ENCODE results near the gene SEZ6.

The SEZ6 gene

DNA sequence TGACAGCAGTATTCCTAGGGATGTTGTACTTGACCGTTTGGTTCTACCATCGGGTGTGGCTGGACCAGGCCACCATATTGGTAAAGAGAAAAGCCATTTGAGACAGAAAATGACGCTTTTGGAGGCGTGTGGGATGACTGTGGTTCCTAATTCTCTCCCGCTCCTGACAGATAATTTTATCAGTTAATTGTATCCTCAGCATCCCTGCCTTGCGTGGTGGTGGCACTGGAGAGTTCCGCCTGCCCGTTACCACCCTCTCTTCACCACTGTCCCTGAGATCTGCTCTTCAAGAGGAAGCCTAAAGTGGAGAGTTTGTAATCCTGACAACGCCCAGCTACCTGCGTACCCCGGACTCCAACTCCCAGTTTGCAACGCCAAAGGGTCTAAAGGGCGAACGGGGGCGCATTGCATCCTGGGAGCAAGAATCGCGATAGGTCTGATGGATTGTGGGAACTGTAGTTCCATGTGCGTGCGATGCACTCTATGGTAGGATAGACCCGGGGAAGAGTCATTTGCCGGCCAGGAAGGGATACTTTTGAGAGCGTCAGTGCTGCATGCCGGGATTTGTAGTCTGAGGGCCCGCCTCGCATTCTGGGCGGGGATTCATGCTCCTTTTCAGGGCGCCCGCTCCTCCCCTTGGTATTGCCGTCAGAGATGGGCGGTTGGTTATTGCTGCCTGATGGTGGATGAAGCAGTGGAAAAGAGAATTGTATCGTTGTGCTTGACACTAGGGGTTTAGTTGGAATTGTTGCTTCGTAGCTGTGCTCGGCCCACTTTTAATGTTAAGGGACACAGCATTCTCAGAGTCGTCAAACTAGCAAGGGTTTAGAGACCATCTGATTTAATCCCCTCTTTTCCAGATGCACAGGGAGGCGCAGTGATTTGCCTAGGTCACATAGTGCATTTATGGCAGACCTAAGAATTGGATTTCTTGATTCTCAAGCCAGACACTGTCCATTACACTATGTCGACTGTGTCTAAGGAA is 53.5 kb downstream of the SEZ6 start (continued):
- TF ChIP-seq, protein P1, sequence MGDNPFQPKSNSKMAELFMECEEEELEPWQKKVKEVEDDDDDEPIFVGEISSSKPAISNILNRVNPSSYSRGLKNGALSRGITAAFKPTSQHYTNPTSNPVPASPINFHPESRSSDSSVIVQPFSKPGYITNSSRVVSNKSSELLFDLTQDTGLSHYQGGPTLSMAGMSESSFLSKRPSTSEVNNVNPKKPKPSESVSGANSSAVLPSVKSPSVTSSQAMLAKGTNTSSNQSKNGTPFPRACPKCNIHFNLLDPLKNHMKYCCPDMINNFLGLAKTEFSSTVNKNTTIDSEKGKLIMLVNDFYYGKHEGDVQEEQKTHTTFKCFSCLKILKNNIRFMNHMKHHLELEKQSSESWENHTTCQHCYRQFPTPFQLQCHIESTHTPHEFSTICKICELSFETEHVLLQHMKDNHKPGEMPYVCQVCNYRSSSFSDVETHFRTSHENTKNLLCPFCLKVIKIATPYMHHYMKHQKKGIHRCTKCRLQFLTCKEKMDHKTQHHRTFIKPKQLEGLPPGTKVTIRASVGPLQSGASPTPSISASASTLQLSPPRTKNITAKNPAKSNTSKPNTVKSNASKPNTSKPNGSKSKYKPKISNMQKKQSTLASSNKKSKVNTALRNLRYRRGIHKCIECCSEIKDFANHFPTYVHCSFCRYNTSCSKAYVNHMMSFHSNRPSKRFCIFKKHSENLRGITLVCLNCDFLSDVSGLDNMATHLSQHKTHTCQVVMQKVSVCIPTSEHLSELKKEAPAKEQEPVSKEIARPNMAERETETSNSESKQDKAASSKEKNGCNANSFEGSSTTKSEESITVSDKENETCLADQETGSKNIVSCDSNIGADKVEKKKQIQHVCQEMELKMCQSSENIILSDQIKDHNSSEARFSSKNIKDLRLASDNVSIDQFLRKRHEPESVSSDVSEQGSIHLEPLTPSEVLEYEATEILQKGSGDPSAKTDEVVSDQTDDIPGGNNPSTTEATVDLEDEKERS (tag by site-specific recombination; IDR thresholded peaks at IDR 0.05): peak; percentile 86; the same call in 1 of the 2 replicates
- TF ChIP-seq ZEB2 (tag by site-specific recombination; IDR thresholded peaks at IDR 0.05) (peak; percentile 88), ZNF76 (tag by site-specific recombination; IDR thresholded peaks at IDR 0.05; ENCODE audit: borderline replicate concordance, low read depth) (peak; percentile 100), ZNF140 (tag by site-specific recombination; IDR thresholded peaks at IDR 0.05) (no peak), ZIC2 (tag by site-specific recombination; IDR thresholded peaks at IDR 0.05) (no peak), ZNF157 (tag by site-specific recombination; IDR thresholded peaks at IDR 0.05) (no peak), WT1 (tag by site-specific recombination; IDR thresholded peaks at IDR 0.05) (0 out of 2 replicates have a peak, but pooled peaks have one; percentile 18), YY2 (tag by site-specific recombination; IDR thresholded peaks at IDR 0.05) (peak; percentile 78), ZFP69B (tag by site-specific recombination; IDR thresholded peaks at IDR 0.05) (peak; percentile 72; the same call in 1 of the 2 replicates), ZNF501 (tag by site-specific recombination; IDR thresholded peaks at IDR 0.05) (peak; percentile 64; the same call in 1 of the 2 replicates), ZBTB21 (tag by site-specific recombination; IDR thresholded peaks at IDR 0.05) (no peak; the same call in 1 of the 2 replicates), HOXD13 (CRISPR knock-in tag; IDR thresholded peaks at IDR 0.05; ENCODE audit: borderline replicate concordance) (no peak), ZNF654 (tag by site-specific recombination; IDR thresholded peaks at IDR 0.05; ENCODE audit: low read depth) (no peak), ZNF2 (tag by site-specific recombination; IDR thresholded peaks at IDR 0.05) (peak; percentile 89), ZNF610 (tag by site-specific recombination; IDR thresholded peaks at IDR 0.05; ENCODE audit: borderline replicate concordance) (peak; percentile 94), ZNF555 (tag by site-specific recombination; conservative IDR thresholded peaks at IDR 0.05) (no peak), BCL11B (tag by site-specific recombination; IDR thresholded peaks at IDR 0.05; ENCODE audit: low read depth) (no peak), ZBTB17 (tag by site-specific recombination; IDR thresholded peaks at IDR 0.05) (peak; percentile 99), ZNF324 (tag by site-specific recombination; IDR thresholded peaks at IDR 0.05) (peak; percentile 86), ZNF133 (tag by site-specific recombination; IDR thresholded peaks at IDR 0.05) (no peak)
- TF ChIP-seq, protein P2, sequence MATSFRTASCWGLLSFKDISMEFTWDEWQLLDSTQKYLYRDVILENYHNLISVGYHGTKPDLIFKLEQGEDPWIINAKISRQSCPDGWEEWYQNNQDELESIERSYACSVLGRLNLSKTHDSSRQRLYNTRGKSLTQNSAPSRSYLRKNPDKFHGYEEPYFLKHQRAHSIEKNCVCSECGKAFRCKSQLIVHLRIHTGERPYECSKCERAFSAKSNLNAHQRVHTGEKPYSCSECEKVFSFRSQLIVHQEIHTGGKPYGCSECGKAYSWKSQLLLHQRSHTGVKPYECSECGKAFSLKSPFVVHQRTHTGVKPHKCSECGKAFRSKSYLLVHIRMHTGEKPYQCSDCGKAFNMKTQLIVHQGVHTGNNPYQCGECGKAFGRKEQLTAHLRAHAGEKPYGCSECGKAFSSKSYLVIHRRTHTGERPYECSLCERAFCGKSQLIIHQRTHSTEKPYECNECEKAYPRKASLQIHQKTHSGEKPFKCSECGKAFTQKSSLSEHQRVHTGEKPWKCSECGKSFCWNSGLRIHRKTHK (tag by site-specific recombination; IDR thresholded peaks at IDR 0.05): no peak
- TF ChIP-seq, protein P3, sequence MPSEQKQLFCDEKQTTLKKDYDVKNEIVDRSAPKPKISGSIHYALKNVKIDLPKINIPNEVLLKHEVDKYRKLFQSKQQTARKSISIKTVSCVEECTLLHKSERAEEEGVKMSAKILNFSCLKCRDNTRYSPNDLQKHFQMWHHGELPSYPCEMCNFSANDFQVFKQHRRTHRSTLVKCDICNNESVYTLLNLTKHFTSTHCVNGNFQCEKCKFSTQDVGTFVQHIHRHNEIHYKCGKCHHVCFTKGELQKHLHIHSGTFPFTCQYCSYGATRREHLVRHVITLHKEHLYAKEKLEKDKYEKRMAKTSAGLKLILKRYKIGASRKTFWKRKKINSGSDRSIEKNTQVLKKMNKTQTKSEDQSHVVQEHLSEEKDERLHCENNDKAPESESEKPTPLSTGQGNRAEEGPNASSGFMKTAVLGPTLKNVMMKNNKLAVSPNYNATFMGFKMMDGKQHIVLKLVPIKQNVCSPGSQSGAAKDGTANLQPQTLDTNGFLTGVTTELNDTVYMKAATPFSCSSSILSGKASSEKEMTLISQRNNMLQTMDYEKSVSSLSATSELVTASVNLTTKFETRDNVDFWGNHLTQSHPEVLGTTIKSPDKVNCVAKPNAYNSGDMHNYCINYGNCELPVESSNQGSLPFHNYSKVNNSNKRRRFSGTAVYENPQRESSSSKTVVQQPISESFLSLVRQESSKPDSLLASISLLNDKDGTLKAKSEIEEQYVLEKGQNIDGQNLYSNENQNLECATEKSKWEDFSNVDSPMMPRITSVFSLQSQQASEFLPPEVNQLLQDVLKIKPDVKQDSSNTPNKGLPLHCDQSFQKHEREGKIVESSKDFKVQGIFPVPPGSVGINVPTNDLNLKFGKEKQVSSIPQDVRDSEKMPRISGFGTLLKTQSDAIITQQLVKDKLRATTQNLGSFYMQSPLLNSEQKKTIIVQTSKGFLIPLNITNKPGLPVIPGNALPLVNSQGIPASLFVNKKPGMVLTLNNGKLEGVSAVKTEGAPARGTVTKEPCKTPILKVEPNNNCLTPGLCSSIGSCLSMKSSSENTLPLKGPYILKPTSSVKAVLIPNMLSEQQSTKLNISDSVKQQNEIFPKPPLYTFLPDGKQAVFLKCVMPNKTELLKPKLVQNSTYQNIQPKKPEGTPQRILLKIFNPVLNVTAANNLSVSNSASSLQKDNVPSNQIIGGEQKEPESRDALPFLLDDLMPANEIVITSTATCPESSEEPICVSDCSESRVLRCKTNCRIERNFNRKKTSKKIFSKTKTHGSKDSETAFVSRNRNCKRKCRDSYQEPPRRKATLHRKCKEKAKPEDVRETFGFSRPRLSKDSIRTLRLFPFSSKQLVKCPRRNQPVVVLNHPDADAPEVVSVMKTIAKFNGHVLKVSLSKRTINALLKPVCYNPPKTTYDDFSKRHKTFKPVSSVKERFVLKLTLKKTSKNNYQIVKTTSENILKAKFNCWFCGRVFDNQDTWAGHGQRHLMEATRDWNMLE (tag by site-specific recombination; conservative IDR thresholded peaks at IDR 0.05; ENCODE audit: low read depth): peak; percentile 60
- TF ChIP-seq, protein P4, sequence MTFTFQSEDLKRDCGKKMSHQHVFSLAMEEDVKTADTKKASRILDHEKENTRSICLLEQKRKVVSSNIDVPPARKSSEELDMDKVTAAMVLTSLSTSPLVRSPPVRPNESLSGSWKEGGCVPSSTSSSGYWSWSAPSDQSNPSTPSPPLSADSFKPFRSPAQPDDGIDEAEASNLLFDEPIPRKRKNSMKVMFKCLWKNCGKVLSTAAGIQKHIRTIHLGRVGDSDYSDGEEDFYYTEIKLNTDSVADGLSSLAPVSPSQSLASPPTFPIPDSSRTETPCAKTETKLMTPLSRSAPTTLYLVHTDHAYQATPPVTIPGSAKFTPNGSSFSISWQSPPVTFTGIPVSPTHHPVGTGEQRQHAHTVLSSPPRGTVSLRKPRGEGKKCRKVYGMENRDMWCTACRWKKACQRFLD (tag by site-specific recombination; IDR thresholded peaks at IDR 0.05): no peak
- TF ChIP-seq, protein P5, sequence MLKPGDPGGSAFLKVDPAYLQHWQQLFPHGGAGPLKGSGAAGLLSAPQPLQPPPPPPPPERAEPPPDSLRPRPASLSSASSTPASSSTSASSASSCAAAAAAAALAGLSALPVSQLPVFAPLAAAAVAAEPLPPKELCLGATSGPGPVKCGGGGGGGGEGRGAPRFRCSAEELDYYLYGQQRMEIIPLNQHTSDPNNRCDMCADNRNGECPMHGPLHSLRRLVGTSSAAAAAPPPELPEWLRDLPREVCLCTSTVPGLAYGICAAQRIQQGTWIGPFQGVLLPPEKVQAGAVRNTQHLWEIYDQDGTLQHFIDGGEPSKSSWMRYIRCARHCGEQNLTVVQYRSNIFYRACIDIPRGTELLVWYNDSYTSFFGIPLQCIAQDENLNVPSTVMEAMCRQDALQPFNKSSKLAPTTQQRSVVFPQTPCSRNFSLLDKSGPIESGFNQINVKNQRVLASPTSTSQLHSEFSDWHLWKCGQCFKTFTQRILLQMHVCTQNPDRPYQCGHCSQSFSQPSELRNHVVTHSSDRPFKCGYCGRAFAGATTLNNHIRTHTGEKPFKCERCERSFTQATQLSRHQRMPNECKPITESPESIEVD (tag by site-specific recombination; IDR thresholded peaks at IDR 0.05): no peak
